Mesothelial cell of epicardium (in vitro differentiated cells): ENCODE results near the gene LMNA. TPM values are rescaled to one million over a fixed set of nuclear protein-coding genes. Genes with fewer than 3 reads are reported as not detected.

Experiments
- DNase-seq, 2 experiments: peaks; one replicate each; pipeline ENCODE4 v3.0.0; 2021; ENCODE audit warnings: low spot score in 2 of 2; ENCODE audit not compliant: unreplicated experiment in 2 of 2
- H3K27ac Mint-ChIP-seq: 2 replicates; pipeline ENCODE4 v1.8.0; 2021; ENCODE audit warnings: mixed read lengths
- H3K27me3 Mint-ChIP-seq: 2 replicates; pipeline ENCODE4 v1.8.0; 2021; ENCODE audit warnings: low read depth, mixed read lengths
- H3K36me3 Mint-ChIP-seq: 2 replicates; pipeline ENCODE4 v1.8.0; 2021; ENCODE audit warnings: mixed read lengths
- H3K4me1 Mint-ChIP-seq: 2 replicates; pipeline ENCODE4 v1.8.0; 2021; ENCODE audit warnings: mixed read lengths
- H3K4me3 Mint-ChIP-seq: 2 replicates; pipeline ENCODE4 v1.8.0; 2021; ENCODE audit warnings: mild to moderate bottlenecking, moderate library complexity, mixed read lengths
- H3K9me3 Mint-ChIP-seq: 2 replicates; pipeline ENCODE4 v1.8.0; 2021; ENCODE audit warnings: mixed read lengths
- CTCF ChIP-seq: fragments of 200-600 bp; sonication (generic); IDR thresholded peaks from one replicate; pipeline ENCODE4 v1.5.0; 2021; ENCODE audit warnings: antibody characterized with exemption; ENCODE audit not compliant: unreplicated experiment
- total RNA-seq: library from RNA; stranded (reverse); gene quantifications from 3 replicates; pipeline ENCODE4 v1.2.1, GENCODE V29; 2021

LMNA gene
- total RNA-seq, 1 donor from 2014 or later: 96.9 TPM

DNA sequence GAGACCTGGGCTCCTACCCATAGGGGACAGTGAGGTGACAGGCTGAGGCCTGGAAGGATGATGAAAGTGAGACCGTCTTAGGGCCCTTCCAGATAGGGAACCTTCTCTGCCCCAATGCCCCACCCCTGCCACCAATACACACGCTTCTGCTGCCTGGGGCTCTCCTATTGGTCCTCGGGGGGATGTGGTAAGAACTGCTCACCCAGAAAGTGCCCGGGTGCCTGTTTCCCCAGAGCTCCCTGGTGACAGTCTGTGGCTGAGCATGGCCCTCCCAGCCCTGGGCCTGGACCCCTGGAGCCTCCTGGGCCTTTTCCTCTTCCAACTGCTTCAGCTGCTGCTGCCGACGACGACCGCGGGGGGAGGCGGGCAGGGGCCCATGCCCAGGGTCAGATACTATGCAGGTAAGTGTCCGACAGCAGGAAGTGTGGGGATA is 39.8 kb downstream of the LMNA start:
- no peak for TF ChIP-seq CTCF
- Mint-ChIP-seq H3K27me3 (peaks cover 14% of the 10 kb centered on the region), H3K4me3 (no peak overlapping the region), H3K36me3 (no peaks in the 10 kb centered on the region), H3K4me1 (peaks cover 31% of the 10 kb centered on the region), H3K9me3 (no peaks in the 10 kb centered on the region), H3K27ac (peak overlapping the region; percentile 92)
- DNase-seq: no peak

GRCh38 chr1:156155756-156156510 is 41.4 kb downstream of the LMNA start:
- H3K36me3 Mint-ChIP-seq: no peaks in the 10 kb centered on the region
- no peaks in the 10 kb centered on the region for H3K9me3 Mint-ChIP-seq
- H3K4me1 Mint-ChIP-seq: peaks cover 29% of the 10 kb centered on the region
- TF ChIP-seq CTCF: no peak
- DNase-seq: no peak
- no peaks in the 10 kb centered on the region for H3K27me3 Mint-ChIP-seq
- H3K27ac Mint-ChIP-seq: no peak overlapping the region
- no peak overlapping the region for H3K4me3 Mint-ChIP-seq

GRCh38 chr1:156157506-156157905 is 43.0 kb downstream of the LMNA start:
- H3K4me3 Mint-ChIP-seq: no peak overlapping the region
- no peaks in the 10 kb centered on the region for H3K36me3 Mint-ChIP-seq
- H3K27ac Mint-ChIP-seq: no peak overlapping the region
- H3K4me1 Mint-ChIP-seq: peaks cover 35% of the 10 kb centered on the region
- TF ChIP-seq CTCF: no peak
- no peaks in the 10 kb centered on the region for H3K27me3 Mint-ChIP-seq
- DNase-seq: no peak
- no peaks in the 10 kb centered on the region for H3K9me3 Mint-ChIP-seq

- Mint-ChIP-seq H3K27me3 (no peaks in the 10 kb centered on the region), H3K36me3 (no peaks in the 10 kb centered on the region), H3K4me1 (peaks cover 33% of the 10 kb centered on the region), H3K9me3 (no peaks in the 10 kb centered on the region), H3K27ac (no peak overlapping the region), H3K4me3 (no peak overlapping the region)
- no peak for DNase-seq
- TF ChIP-seq CTCF: no peak
Measured at GRCh38 chr1:156157966-156158365, 43.5 kb downstream of the LMNA start.

DNA sequence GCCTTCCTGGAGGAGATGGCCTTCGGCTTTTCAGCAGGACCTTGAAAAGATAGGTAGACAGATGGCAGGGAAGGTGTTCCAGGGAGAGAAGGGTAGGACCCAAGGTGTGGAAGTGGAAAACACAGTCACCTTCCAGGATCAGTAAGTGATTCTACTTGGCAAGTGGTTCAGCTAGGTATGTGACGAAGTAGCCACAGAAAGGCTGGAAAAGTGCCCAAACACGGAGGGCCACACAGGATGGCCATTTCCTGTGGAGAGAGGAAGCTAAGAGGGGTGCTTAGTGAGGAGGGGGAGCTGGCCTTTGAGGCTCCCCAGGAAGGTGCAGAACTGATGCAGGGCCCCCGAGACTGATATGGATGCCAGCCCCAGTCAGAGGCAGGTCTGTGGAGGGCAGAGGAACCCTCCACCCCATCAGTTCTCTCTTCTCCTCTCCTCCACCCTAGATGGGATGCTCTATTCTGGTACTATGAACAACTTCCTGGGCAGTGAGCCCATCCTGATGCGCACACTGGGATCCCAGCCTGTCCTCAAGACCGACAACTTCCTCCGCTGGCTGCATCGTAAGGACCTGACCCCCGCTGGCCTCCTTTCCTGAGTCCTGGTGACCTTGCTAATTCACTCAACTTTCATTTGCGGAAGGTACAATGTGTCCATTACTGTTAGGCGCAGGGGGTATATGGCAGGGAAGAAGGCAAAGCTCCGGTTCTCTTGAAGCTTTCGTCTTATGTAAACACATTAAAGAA is 45.7 kb downstream of the LMNA start:
- Mint-ChIP-seq H3K27ac (peak overlapping the region; percentile 59), H3K27me3 (no peaks in the 10 kb centered on the region), H3K9me3 (peaks cover 3% of the 10 kb centered on the region), H3K36me3 (peaks cover 9% of the 10 kb centered on the region), H3K4me3 (peak overlapping the region; percentile 61), H3K4me1 (peaks cover 23% of the 10 kb centered on the region)
- DNase-seq: no peak
- no peak for TF ChIP-seq CTCF
